Glutamatergic neuron (in vitro differentiated cells): ENCODE data around the gene ENDOV. TPM values are rescaled to one million over a fixed set of nuclear protein-coding genes. Genes with fewer than 3 reads are reported as not detected.

Experiments
- DNase-seq: peaks from one replicate; pipeline ENCODE4 v3.0.0; 2022
- H3K27ac Mint-ChIP-seq: one replicate; pipeline ENCODE4 v1.8.0; 2020; ENCODE audit warnings: mild to moderate bottlenecking, mixed read lengths, inconsistent platforms; ENCODE audit not compliant: unreplicated experiment
- H3K27me3 Mint-ChIP-seq: one replicate; pipeline ENCODE4 v1.8.0; 2020; ENCODE audit warnings: mild to moderate bottlenecking, moderate library complexity, mixed read lengths, inconsistent platforms; ENCODE audit not compliant: unreplicated experiment
- H3K36me3 Mint-ChIP-seq: one replicate; pipeline ENCODE4 v1.8.0; 2020; ENCODE audit warnings: mild to moderate bottlenecking, mixed read lengths, inconsistent platforms; ENCODE audit not compliant: unreplicated experiment
- H3K4me1 Mint-ChIP-seq: one replicate; pipeline ENCODE4 v1.8.0; 2020; ENCODE audit warnings: mild to moderate bottlenecking, low read depth, mixed read lengths, inconsistent platforms; ENCODE audit not compliant: unreplicated experiment
- H3K4me3 Mint-ChIP-seq: one replicate; pipeline ENCODE4 v1.8.0; 2020; ENCODE audit warnings: mild to moderate bottlenecking, mixed read lengths, inconsistent platforms; ENCODE audit not compliant: unreplicated experiment
- H3K9me3 Mint-ChIP-seq: one replicate; pipeline ENCODE4 v1.8.0; 2020; ENCODE audit warnings: mild to moderate bottlenecking, moderate library complexity, mixed read lengths, inconsistent platforms; ENCODE audit not compliant: unreplicated experiment
- total RNA-seq: library from RNA; stranded (reverse); fragmentation: NEBNext Ultra II Directional; extraction: Animal tissue kit (Norgen Biotek cat#: 25700); gene quantifications from one replicate; pipeline ENCODE4 v1.2.1, GENCODE V29; 2021; ENCODE audit not compliant: unreplicated experiment
- TF ChIP-seq, protein P1 (sequence below): fragments of 200-600 bp; sonication (generic); IDR thresholded peaks from one replicate; pipeline ENCODE4 v1.5.0; 2021; ENCODE audit not compliant: partially characterized antibody, unreplicated experiment

The ENDOV gene
- total RNA-seq, 1 donor from 2014 or later: 42.1 TPM

DNA sequence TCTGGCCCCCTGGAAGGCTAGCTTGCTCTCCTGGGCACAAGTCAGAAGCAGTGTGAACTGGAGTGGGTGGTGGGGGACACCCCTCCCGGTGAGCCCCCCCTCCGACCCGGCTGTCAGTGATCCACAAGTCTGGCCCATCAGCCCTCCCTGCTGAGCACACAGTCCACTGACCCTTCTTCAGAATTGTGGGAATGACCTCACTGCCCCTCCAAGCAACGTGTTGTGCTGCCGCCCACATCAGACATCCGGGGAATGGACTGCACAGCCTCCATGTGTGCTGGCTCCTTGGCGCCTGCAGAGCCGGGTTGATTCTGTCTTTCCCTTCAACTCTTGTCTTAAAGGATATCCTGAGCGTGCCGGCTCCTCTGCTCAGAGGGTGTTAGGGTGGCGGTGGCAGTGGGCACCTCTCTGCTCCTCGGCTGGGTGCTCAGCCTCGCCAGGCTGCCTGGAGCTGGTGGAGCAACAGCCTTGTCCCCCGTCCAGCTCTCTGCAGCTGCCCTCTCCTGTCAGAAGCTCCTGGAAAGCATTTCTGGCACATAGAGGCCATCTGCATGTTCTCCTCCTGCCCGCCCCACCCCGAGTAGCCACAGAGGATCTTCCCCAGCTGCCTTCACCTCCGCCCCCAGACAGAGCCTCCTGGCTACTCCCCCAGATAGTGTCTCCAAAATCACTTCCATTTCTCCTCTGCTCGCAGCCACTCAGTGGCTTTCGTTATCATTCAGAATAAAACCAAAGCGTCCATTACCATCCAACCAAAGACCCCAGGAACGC is 41.7 kb downstream of the ENDOV start:
- no peak for DNase-seq
- TF ChIP-seq, protein P1, sequence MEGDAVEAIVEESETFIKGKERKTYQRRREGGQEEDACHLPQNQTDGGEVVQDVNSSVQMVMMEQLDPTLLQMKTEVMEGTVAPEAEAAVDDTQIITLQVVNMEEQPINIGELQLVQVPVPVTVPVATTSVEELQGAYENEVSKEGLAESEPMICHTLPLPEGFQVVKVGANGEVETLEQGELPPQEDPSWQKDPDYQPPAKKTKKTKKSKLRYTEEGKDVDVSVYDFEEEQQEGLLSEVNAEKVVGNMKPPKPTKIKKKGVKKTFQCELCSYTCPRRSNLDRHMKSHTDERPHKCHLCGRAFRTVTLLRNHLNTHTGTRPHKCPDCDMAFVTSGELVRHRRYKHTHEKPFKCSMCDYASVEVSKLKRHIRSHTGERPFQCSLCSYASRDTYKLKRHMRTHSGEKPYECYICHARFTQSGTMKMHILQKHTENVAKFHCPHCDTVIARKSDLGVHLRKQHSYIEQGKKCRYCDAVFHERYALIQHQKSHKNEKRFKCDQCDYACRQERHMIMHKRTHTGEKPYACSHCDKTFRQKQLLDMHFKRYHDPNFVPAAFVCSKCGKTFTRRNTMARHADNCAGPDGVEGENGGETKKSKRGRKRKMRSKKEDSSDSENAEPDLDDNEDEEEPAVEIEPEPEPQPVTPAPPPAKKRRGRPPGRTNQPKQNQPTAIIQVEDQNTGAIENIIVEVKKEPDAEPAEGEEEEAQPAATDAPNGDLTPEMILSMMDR: no peak
- Mint-ChIP-seq H3K36me3 (no peaks in the 10 kb centered on the region), H3K4me3 (peak overlapping the region; percentile 12), H3K27me3 (peaks cover 12% of the 10 kb centered on the region), H3K27ac (no peak overlapping the region), H3K4me1 (peaks cover 37% of the 10 kb centered on the region), H3K9me3 (peaks cover 19% of the 10 kb centered on the region)

DNA sequence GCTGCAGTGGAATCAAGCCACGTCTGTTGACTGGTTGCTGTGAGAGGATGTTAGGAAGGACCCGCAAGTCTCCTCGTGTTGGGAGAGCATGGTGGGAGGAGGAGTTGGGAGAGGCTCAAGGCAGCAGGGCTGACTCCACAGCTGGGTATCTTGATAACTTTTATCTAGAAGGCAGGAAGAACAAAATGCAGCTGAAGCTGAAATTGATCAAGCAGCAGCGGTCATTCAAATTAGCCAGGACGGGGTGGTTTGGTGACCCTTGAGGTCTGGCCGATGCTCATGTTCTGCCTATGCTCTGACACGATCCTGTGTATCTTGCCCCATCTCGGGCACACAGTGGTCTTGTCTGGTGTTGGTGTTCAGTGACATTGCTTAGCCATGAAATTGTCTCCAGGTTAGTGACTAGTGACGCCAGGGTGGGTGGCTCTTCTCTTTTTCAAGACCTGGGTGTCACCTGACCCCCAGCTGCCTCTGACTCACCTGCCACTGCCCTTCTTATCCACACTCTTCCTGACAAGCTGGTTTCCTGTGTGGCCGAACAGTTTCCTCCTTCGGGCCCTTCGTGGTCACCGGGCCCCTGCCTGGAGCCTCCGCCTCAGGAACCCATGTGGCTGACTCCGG is 42.4 kb downstream of the ENDOV start:
- peaks cover 13% of the 10 kb centered on the region for H3K9me3 Mint-ChIP-seq
- H3K36me3 Mint-ChIP-seq: no peaks in the 10 kb centered on the region
- no peak for DNase-seq
- peaks cover 12% of the 10 kb centered on the region for H3K27me3 Mint-ChIP-seq
- TF ChIP-seq, protein P1: no peak
- peak overlapping the region; percentile 12 for H3K4me3 Mint-ChIP-seq
- no peak overlapping the region for H3K27ac Mint-ChIP-seq
- peaks cover 35% of the 10 kb centered on the region for H3K4me1 Mint-ChIP-seq

DNA sequence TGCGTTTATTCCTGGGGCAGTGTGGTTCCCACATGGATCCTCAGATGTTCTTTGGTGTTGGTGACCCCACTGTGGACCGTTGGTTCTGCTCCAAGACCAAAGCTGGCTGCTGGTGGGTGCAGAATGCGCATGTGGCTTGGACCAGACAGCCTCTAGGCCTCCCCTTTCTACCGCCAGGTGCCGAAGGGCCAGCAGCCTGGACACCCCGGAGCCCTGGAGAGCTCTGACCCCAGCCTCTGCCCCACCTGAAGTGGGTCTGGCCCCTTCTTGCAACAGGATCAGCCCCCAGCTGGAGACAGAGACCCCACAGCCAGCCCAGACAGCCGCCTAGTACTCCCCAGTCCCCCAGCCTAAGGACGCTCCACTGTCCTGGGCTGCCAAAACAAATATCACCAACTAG is 43.0 kb downstream of the ENDOV start:
- Mint-ChIP-seq H3K4me1 (peaks cover 29% of the 10 kb centered on the region), H3K27ac (no peak overlapping the region), H3K36me3 (no peaks in the 10 kb centered on the region), H3K9me3 (peaks cover 12% of the 10 kb centered on the region), H3K4me3 (no peak overlapping the region), H3K27me3 (peaks cover 11% of the 10 kb centered on the region)
- TF ChIP-seq, protein P1: no peak
- DNase-seq: no peak

DNA sequence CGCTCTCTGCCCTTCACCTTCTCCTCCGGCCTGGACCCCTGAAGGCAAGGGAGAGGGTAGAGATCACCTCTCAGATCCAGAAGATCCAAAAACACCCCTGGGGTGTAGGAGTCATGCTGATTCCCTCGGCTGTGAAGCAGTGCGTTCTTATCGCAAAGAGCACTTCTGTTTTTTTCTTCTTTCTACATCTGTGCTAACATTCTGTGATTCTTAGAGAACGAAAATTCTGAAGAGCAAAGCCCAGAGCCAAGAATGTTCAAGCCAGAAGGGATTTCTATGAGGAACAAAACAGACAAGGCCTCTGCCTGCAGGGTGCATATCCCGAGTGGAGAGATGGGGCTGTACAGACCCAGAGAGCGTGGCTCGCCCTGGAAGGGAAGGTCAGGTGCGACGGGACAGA is 44.3 kb downstream of the ENDOV start:
- TF ChIP-seq, protein P1: no peak
- no peak for DNase-seq
- no peaks in the 10 kb centered on the region for H3K36me3 Mint-ChIP-seq
- H3K27ac Mint-ChIP-seq: no peak overlapping the region
- peak overlapping the region; percentile 2 for H3K4me3 Mint-ChIP-seq
- peaks cover 5% of the 10 kb centered on the region for H3K9me3 Mint-ChIP-seq
- H3K27me3 Mint-ChIP-seq: peaks cover 7% of the 10 kb centered on the region
- peaks cover 22% of the 10 kb centered on the region for H3K4me1 Mint-ChIP-seq

DNA sequence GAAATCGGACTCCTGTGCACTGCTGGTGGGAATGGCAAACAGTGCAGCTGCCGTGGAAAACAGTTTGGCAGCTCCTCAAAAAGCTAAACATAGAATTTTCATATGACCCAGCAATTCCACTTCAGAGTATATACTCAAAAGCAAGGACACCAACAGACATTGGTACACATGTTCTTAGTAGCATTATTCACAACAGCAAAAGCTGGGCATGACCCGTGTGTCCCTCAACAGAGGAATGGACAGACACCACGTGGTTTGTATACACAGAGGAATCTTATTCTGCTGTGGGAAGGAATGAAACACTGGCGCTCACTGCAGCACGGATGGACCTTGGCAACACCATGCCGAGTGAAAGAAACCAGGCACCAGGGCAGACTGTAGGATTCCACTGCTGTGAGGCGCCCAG is 45.5 kb downstream of the ENDOV start:
- DNase-seq: no peak
- no peak overlapping the region for H3K27ac Mint-ChIP-seq
- TF ChIP-seq, protein P1: no peak
- peaks cover 22% of the 10 kb centered on the region for H3K4me1 Mint-ChIP-seq
- no peaks in the 10 kb centered on the region for H3K36me3 Mint-ChIP-seq
- no peak overlapping the region for H3K4me3 Mint-ChIP-seq
- peaks cover 5% of the 10 kb centered on the region for H3K9me3 Mint-ChIP-seq
- H3K27me3 Mint-ChIP-seq: peaks cover 6% of the 10 kb centered on the region
